Ishikawa (cell line): ENCODE results near the gene TCF4.

Experiments
- CEBPB ChIP-seq: IDR thresholded peaks from 2 replicates; pipeline ENCODE4 v1.6.1; 2012
- CREB1 ChIP-seq: IDR thresholded peaks from 2 replicates; pipeline ENCODE4 v1.6.1; 2012; ENCODE audit warnings: low read depth
- EP300 ChIP-seq: IDR thresholded peaks from 2 replicates; pipeline ENCODE4 v1.6.1; 2012; ENCODE audit warnings: borderline replicate concordance
- MAX ChIP-seq: IDR thresholded peaks from 2 replicates; pipeline ENCODE4 v1.6.1; 2012
- NFIC ChIP-seq: IDR thresholded peaks from 2 replicates; pipeline ENCODE4 v1.6.1; 2012
- REST ChIP-seq: IDR thresholded peaks from 2 replicates; pipeline ENCODE4 v1.6.1; 2012; ENCODE audit warnings: low read depth, mild to moderate bottlenecking
- TEAD4 ChIP-seq: IDR thresholded peaks from 2 replicates; pipeline ENCODE4 v1.6.1; 2012
- YY1 ChIP-seq: IDR thresholded peaks from 2 replicates; pipeline ENCODE4 v1.6.1; 2012; ENCODE audit warnings: low read depth
- ZBTB7A ChIP-seq: IDR thresholded peaks from 2 replicates; pipeline ENCODE4 v1.6.1; 2012; ENCODE audit warnings: low read depth

GRCh38 chr18:55588870-55589595 lies 1.0 kb upstream of the TCF4 start:
- TF ChIP-seq REST (no peak), ZBTB7A (no peak), CREB1 (no peak), NFIC (no peak), EP300 (no peak), MAX (no peak), TEAD4 (no peak), CEBPB (no peak), YY1 (no peak)
